AG04450 (cell line): ENCODE results near the gene POLR2E. TPM values are rescaled to one million over a fixed set of nuclear protein-coding genes. Genes with fewer than 3 reads are reported as not detected.

Experiments used
- CTCF ChIA-PET: fragments of 300-600, 350-600 bp; formaldehyde crosslinking; extraction: SDS; loops from one replicate; lab custom pipeline; 2022; ENCODE audit warnings: antibody characterized with exemption, inconsistent platforms; lab: Charles Lee
- POLR2A ChIA-PET: fragments of 350-600 bp; formaldehyde crosslinking; extraction: SDS; loops from one replicate; lab custom pipeline; 2021; ENCODE audit warnings: antibody characterized with exemption, inconsistent platforms; lab: Yijun Ruan, JAX
- DNase-seq: peaks from one replicate; pipeline ENCODE4 v3.0.0-alpha.2; 2011; ENCODE audit warnings: low read depth, low spot score
- H3K27ac ChIP-seq: one replicate; pipeline ENCODE4 v1.5.1; 2012; ENCODE audit warnings: low read depth, low read length, control low read depth
- H3K27me3 ChIP-seq: one replicate; pipeline ENCODE4 v1.6.0; 2012; ENCODE audit warnings: low read length; ENCODE audit not compliant: control insufficient read depth, insufficient read depth
- H3K4me3 ChIP-seq: 2 replicates; pipeline ENCODE4 v1.5.1; 2011; ENCODE audit warnings: mild to moderate bottlenecking, low read depth, low read length, control low read depth
- H3K9me3 ChIP-seq: 2 replicates; pipeline ENCODE4 v1.5.1; 2012; ENCODE audit warnings: low read length; ENCODE audit not compliant: control insufficient read depth, insufficient read depth
- polyA plus RNA-seq: library from polyadenylated mRNA; depleted of rRNA; stranded (reverse); fragments of >200 nt; gene quantifications from 2 replicates; pipeline ENCODE4 v1.2.3, GENCODE V29; 2011
- TF ChIP-seq, protein P1 (sequence below): IDR thresholded peaks from 2 replicates; pipeline ENCODE4 v1.5.1; 2011; ENCODE audit warnings: low read depth, low read length, control low read depth, inconsistent platforms

POLR2E gene
- polyA plus RNA-seq, 1 experiment: 140 TPM

DNA sequence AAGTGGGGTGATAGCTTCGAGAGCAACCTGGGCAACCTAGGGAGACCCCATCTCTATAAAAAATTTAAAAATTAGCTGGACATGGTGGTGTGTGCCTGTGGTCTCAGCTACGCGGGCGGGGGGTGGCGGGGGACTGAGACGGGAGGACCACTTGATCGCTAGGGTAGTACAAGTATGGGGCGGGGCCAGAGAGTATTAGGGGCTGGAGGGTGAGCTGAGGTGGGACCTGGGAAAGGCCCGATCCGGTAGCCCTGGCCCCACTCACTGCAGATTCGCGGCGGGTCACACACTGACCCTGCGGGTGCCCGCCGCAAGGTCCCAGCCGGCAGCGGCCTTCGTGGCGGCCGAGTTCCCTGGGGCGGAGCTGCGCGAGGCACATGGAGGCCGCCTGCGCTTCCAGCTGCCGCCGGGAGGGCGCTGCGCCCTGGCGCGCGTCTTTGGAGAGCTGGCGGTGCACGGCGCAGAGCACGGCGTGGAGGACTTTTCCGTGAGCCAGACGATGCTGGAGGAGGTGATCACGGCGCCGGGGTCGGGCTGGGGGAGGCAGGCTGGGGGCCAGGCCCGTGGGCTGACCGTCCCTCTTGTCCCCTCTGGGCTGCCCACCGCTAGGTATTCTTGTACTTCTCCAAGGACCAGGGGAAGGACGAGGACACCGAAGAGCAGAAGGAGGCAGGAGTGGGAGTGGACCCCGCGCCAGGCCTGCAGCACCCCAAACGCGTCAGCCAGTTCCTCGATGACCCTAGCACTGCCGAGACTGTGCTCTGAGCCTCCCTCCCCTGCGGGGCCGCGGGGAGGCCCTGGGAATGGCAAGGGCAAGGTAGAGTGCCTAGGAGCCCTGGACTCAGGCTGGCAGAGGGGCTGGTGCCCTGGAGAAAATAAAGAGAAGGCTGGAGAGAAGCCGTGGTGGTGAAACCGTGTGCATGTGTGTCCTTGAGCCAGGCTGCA, 30.2 kb downstream of the POLR2E start:
- TF ChIP-seq, protein P1, sequence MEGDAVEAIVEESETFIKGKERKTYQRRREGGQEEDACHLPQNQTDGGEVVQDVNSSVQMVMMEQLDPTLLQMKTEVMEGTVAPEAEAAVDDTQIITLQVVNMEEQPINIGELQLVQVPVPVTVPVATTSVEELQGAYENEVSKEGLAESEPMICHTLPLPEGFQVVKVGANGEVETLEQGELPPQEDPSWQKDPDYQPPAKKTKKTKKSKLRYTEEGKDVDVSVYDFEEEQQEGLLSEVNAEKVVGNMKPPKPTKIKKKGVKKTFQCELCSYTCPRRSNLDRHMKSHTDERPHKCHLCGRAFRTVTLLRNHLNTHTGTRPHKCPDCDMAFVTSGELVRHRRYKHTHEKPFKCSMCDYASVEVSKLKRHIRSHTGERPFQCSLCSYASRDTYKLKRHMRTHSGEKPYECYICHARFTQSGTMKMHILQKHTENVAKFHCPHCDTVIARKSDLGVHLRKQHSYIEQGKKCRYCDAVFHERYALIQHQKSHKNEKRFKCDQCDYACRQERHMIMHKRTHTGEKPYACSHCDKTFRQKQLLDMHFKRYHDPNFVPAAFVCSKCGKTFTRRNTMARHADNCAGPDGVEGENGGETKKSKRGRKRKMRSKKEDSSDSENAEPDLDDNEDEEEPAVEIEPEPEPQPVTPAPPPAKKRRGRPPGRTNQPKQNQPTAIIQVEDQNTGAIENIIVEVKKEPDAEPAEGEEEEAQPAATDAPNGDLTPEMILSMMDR: peak; percentile 68
- no peak for DNase-seq
- no peak overlapping the region for H3K27ac ChIP-seq
- H3K9me3 ChIP-seq: peaks cover 33% of the 10 kb centered on the region; the same call in 1 of the 2 replicates
- peaks cover 22% of the 10 kb centered on the region for H3K27me3 ChIP-seq
- ChIA-PET CTCF (interaction anchor here (0.6 to 1.1 kb wide), 4 partner anchors 11 to 130 kb away, joined by 3 to 6 read pairs (median 4); no protein-coding TSS in a partner anchor), POLR2A (interaction anchor here (1.0 kb wide), 2 partner anchors 11 to 20 kb away, joined by 3 to 5 read pairs; no protein-coding TSS in a partner anchor)
- H3K4me3 ChIP-seq: no peak overlapping the region

GRCh38 chr19:1063909-1064660, 31.1 kb downstream of the POLR2E start:
- no peak overlapping the region for H3K4me3 ChIP-seq
- DNase-seq: no peak
- no peak overlapping the region for H3K27ac ChIP-seq
- POLR2A ChIA-PET: interaction anchor here (1.0 kb wide), 2 partner anchors 12 to 21 kb away, joined by 3 to 5 read pairs; no protein-coding TSS in a partner anchor
- TF ChIP-seq, protein P1: no peak
- peaks cover 15% of the 10 kb centered on the region for H3K27me3 ChIP-seq
- peaks cover 34% of the 10 kb centered on the region for H3K9me3 ChIP-seq
- CTCF ChIA-PET: interaction anchor here (0.6 to 1.1 kb wide), 3 partner anchors 12 to 37 kb away, joined by 3 to 4 read pairs (median 3); no protein-coding TSS in a partner anchor

DNA sequence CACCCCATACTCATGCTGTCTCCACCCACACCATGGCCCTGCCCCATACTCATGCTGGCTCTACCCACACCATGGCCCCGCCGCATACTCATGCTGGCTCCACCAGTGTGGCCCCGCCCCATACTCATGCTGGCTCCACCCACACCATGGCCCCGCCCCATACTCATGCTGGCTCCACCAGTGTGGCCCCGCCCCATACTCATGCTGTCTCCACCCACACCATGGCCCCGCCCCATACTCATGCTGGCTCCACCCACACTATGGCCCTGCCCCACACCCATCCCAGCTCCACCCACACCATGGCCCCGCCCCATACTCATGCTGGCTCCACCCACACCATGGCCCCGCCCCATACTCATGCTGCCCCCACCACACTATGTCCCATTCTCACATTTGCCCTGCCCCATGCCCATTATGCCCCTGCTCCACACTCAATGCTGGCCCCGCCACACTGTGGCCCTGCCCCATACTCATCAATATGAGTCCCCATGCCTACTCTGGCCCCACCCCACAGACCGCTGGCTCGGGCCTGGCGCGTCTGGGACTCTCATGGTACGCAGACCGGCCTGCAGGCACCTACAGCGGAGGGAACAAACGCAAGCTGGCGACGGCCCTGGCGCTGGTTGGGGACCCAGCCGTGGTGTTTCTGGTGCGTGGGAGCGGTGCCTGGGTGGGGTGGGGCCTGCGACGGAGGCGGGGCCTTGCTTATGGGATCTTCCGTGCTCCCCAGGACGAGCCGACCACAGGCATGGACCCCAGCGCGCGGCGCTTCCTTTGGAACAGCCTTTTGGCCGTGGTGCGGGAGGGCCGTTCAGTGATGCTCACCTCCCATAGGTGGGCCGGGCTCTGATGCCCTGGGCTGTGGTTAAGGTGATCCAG, 31.9 kb downstream of the POLR2E start:
- Histone ChIP-seq H3K9me3 (peaks cover 42% of the 10 kb centered on the region), H3K27ac (no peak overlapping the region), H3K4me3 (no peak overlapping the region), H3K27me3 (peaks cover 11% of the 10 kb centered on the region)
- TF ChIP-seq, protein P1: no peak
- ChIA-PET POLR2A (no interaction called here), CTCF (no interaction called here)
- no peak for DNase-seq

DNA sequence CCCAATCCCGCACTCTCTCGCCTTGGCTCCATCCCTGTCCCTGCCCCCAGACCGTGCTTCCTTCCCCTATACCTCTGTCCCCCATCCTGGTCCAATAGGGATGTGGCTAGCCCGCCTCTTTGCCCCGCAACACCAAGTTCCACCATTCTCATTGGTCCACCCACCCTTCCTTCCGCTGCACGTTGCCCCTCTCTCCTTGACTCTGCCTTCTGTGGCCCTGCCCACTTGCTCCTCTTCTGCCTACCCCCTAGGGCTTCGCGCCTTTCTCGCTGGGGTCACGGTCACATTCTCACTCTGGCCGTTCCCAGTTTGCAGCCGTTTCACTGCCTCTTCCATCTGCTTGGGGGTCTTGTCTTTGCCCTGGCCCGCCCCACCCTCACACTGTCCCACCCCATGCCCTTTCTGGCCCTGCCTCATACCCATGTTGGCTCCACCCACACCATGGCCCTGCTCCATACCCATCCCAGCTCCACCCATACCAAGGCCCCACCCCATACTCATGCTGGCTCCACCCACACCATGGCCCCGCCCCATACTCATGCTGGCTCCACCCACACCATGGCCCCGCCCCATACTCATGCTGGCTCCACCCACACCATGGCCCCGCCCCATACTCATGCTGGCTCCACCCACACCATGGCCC, 32.7 kb downstream of the POLR2E start:
- H3K9me3 ChIP-seq: peaks cover 50% of the 10 kb centered on the region
- H3K27me3 ChIP-seq: peaks cover 9% of the 10 kb centered on the region
- ChIA-PET POLR2A (no interaction called here), CTCF (no interaction called here)
- H3K27ac ChIP-seq: no peak overlapping the region
- no peak overlapping the region for H3K4me3 ChIP-seq
- no peak for DNase-seq
- TF ChIP-seq, protein P1: no peak
